GM12892 (cell line): ENCODE data around the gene DNAH14.

ENCODE experiments used
- POLR2A ChIP-seq: IDR thresholded peaks from 2 replicates; pipeline ENCODE4 v1.6.1; 2011; ENCODE audit warnings: low read depth, low read length, control low read depth
- TAF1 ChIP-seq: IDR thresholded peaks from 2 replicates; pipeline ENCODE4 v1.6.1; 2011; ENCODE audit warnings: low read depth, mild to moderate bottlenecking, control low read depth, low read length, borderline replicate concordance

- no peak for TF ChIP-seq TAF1
- TF ChIP-seq POLR2A, result no peak
Observed at GRCh38 chr1:224911217-224911616, 18.3 kb upstream of the DNAH14 start.
